A549 (cell line): Measurements from ENCODE around the gene KMT5C. TPM values are rescaled to one million over a fixed set of nuclear protein-coding genes. Genes with fewer than 3 reads are reported as not detected.
A peak's percentile ranks its signal among the peaks of the same experiment; 100 is the strongest.

ENCODE experiments used
- ATAC-seq, 2 experiments: fragments of 200-7000 bp in 1 of 2; fragments of >200 bp in 1 of 2; cut with Nextera tagmentation in 1 of 2; cut with Tn5 transposase in 1 of 2; 3 replicates each; pipeline versions ENCODE4 v1.8.0 to v1.9.1; 2018 to 2020; ENCODE audit warnings: mild to moderate bottlenecking in 1 of 2, moderate library complexity in 1 of 2
- CTCF ChIA-PET: fragments of 300-600 bp; sonication (Branson Sonifier 250); formaldehyde crosslinking; extraction: SDS; loops from one replicate; lab custom pipeline; 2021; ENCODE audit warnings: antibody characterized with exemption, inconsistent platforms; lab: Yijun Ruan, JAX
- POLR2A ChIA-PET: fragments of 350-600 bp; formaldehyde crosslinking; extraction: SDS; loops from one replicate; lab custom pipeline; 2021; ENCODE audit warnings: antibody characterized with exemption, inconsistent platforms; lab: Yijun Ruan, JAX
- DNase-seq, 2 experiments: peaks; one replicate each; pipeline versions ENCODE4 v3.0.0 to v3.0.0-alpha.2; 2011 to 2016; ENCODE audit warnings: low read depth in 1 of 2, low spot score in 1 of 2
- FAIRE-seq: peaks from 2 replicates; lab custom pipeline; 2011; peaks lifted over from hg19 to GRCh38; lab: Jason Lieb, UNC
- H3K27ac ChIP-seq, 2 experiments: fragments of >200 bp; sonication (Bioruptor Twin); formaldehyde crosslinking; 3 replicates each; pipeline ENCODE4 v1.5.1; 2016 to 2017
- H3K4me1 ChIP-seq: fragments of >200 bp; sonication (Bioruptor Twin); formaldehyde crosslinking; 3 replicates; pipeline ENCODE4 v1.6.1; 2016
- H3K4me2 ChIP-seq: fragments of >200 bp; sonication (Bioruptor Twin); formaldehyde crosslinking; 3 replicates; pipeline ENCODE4 v1.6.1; 2016
- H3K4me3 ChIP-seq: fragments of >200 bp; sonication (Bioruptor Twin); formaldehyde crosslinking; 3 replicates; pipeline ENCODE4 v1.5.1; 2016
- H3K9me3 ChIP-seq: fragments of >200 bp; sonication (Bioruptor Twin); formaldehyde crosslinking; 3 replicates; pipeline ENCODE4 v1.6.1; 2016
- BHLHE40 ChIP-seq: IDR thresholded peaks from 2 replicates; pipeline ENCODE4 v1.6.1; 2012; ENCODE audit warnings: low read depth, low read length, inconsistent platforms
- CBX2 ChIP-seq: fragments of 200-600 bp; sonication (generic); IDR thresholded peaks from 2 replicates; pipeline ENCODE4 v1.6.1; 2016; ENCODE audit warnings: low read depth, mild to moderate bottlenecking, borderline replicate concordance
- CBX8 ChIP-seq: fragments of 200-600 bp; sonication (generic); IDR thresholded peaks from 2 replicates; pipeline ENCODE4 v1.6.1; 2016
- ELK1 ChIP-seq: fragments of 150-350 bp; IDR thresholded peaks from 2 replicates; pipeline ENCODE4 v1.6.1; 2014; ENCODE audit warnings: low read depth, mild to moderate bottlenecking, low read length
- FOXS1 ChIP-seq: fragments of 250-450 bp; sonication (Bioruptor Pico); IDR thresholded peaks from 2 replicates; pipeline ENCODE4 v1.5.0; 2020; ENCODE audit warnings: mild to moderate bottlenecking, moderate library complexity
- HES2 ChIP-seq: fragments of >200 bp; sonication (Bioruptor Twin); formaldehyde crosslinking; IDR thresholded peaks from 2 replicates; pipeline ENCODE4 v1.6.1; 2016
- HMGXB4 ChIP-seq: fragments of 250-450 bp; sonication (Bioruptor Pico); IDR thresholded peaks from 2 replicates; pipeline ENCODE4 v1.5.0; 2021; ENCODE audit warnings: mild to moderate bottlenecking, moderate library complexity, borderline replicate concordance
- HOXB5 ChIP-seq: fragments of 250-450 bp; sonication (Bioruptor Pico); IDR thresholded peaks from 2 replicates; pipeline ENCODE4 v1.5.0; 2020; ENCODE audit warnings: mild to moderate bottlenecking, moderate library complexity
- KDM5A ChIP-seq: fragments of 200-600 bp; sonication (generic); IDR thresholded peaks from 2 replicates; pipeline ENCODE4 v1.6.1; 2016; ENCODE audit warnings: antibody characterized with exemption, mild to moderate bottlenecking
- NFE2L2 ChIP-seq: fragments of 150-350 bp; conservative IDR thresholded peaks from 2 replicates; pipeline ENCODE4 v1.6.1; 2014; ENCODE audit warnings: low read length
- POLR2A ChIP-seq: IDR thresholded peaks from 2 replicates; pipeline ENCODE4 v1.6.1; 2012; ENCODE audit warnings: mild to moderate bottlenecking, low read length
- POLR2AphosphoS2 ChIP-seq: conservative IDR thresholded peaks from 2 replicates; pipeline ENCODE4 v1.6.1; 2012; ENCODE audit warnings: low read length, improper control_type of control experiment, inconsistent platforms
- RCOR1 ChIP-seq: fragments of 150-350 bp; IDR thresholded peaks from 2 replicates; pipeline ENCODE4 v1.6.1; 2014; ENCODE audit warnings: antibody characterized with exemption, low read length, low read depth
- RFX5 ChIP-seq: fragments of 450-650 bp; IDR thresholded peaks from 2 replicates; pipeline ENCODE4 v1.7.1; 2014; ENCODE audit warnings: antibody characterized with exemption, mild to moderate bottlenecking, moderate library complexity
- RNF2 ChIP-seq: fragments of 200-600 bp; sonication (generic); IDR thresholded peaks from 2 replicates; pipeline ENCODE4 v1.6.1; 2016; ENCODE audit warnings: low read depth, mild to moderate bottlenecking, antibody characterized with exemption, moderate library complexity, borderline replicate concordance
- SMC3 ChIP-seq: fragments of >200 bp; sonication (Bioruptor Twin); formaldehyde crosslinking; IDR thresholded peaks from 3 replicates; pipeline ENCODE4 v1.6.1; 2018; ENCODE audit warnings: inconsistent platforms
- ZC3H11A ChIP-seq: fragments of 450-650 bp; IDR thresholded peaks from 2 replicates; pipeline ENCODE4 v1.6.1; 2014; ENCODE audit warnings: antibody characterized with exemption, mild to moderate bottlenecking
- ZNF302 ChIP-seq: fragments of 250-450 bp; sonication (Bioruptor Pico); IDR thresholded peaks from 2 replicates; pipeline ENCODE4 v1.9.0; 2021; ENCODE audit warnings: inconsistent platforms, mild to moderate bottlenecking, moderate library complexity
- WGBS: methylation state at CpG from one replicate; pipeline ENCODE4 v1.1.6; 2017; ENCODE audit errors: missing lambda C conversion rate; 5-methylcytosine and 5-hydroxymethylcytosine counted together
- polyA plus RNA-seq, 4 experiments: library from polyadenylated mRNA; depleted of rRNA in 3 of 4; stranded (reverse); fragments of >200 nt; fragmentation: RNase III in 1 of 4; extraction: RNeasy Plus Mini Kit Qiagen cat#74134 plus additional on column Dnase treatment in 1 of 4; gene quantifications; 2 replicates in 3 of 4; 3 replicates in 1 of 4; pipeline ENCODE4 v1.2.3, GENCODE V29; 2011 to 2017

The KMT5C gene
- polyA plus RNA-seq, 2 of the 4 experiments (the other 2 are of a cell fraction): 9.5 to 15.2 TPM

GRCh38 chr19:55304980-55305379 lies 34.7 kb upstream of the KMT5C start:
- no peaks in the 10 kb centered on the region for H3K9me3 ChIP-seq

GRCh38 chr19:55305491-55305890 lies 34.2 kb upstream of the KMT5C start:
- POLR2A ChIA-PET: interaction anchor here (1.0 to 1.5 kb wide), 2 partner anchors 34 kb away, joined by 3 to 6 read pairs; partner anchors contain the start of gene KMT5C
- peaks cover 6% of the 10 kb centered on the region; the same call in 2 of the 3 replicates for H3K4me1 ChIP-seq
- no peak overlapping the region for H3K27ac ChIP-seq
- FAIRE-seq (no peak), DNase-seq (peak; percentile 62 to 66), ATAC-seq (peak; percentile 35 to 75; a peak in 3 of 6 replicates)
- no peaks in the 10 kb centered on the region for H3K9me3 ChIP-seq
- TF ChIP-seq NFE2L2 (no peak), FOXS1 (CRISPR knock-in tag) (peak; percentile 38; the same call in 1 of the 2 replicates), HOXB5 (CRISPR knock-in tag) (no peak), HMGXB4 (no peak), RCOR1 (no peak), RFX5 (no peak), KDM5A (no peak)
- CTCF ChIA-PET: interaction anchor here (0.9 to 10.1 kb wide), 7 partner anchors 12 to 198 kb away, joined by 4 to 306 read pairs (median 10); partner anchors contain the start of genes KMT5C, TMEM150B and TMEM238
- H3K4me2 ChIP-seq: no peak overlapping the region
- no peak overlapping the region for H3K4me3 ChIP-seq
- 67% methylated on average over 9 of the region's 9 CpGs for WGBS

More at GRCh38 chr19:55304980-55305379, 34.7 kb upstream of the KMT5C start:
- POLR2A ChIA-PET: interaction anchor here (1.0 kb wide), 1 partner anchor 34 kb away, joined by 3 read pairs; no protein-coding TSS in a partner anchor
- H3K4me2 ChIP-seq: no peak overlapping the region
- DNase-seq (no peak), FAIRE-seq (no peak), ATAC-seq (peak in 1 of 2 experiments; percentile 1; a peak in 1 of 6 replicates)
- H3K27ac ChIP-seq: no peak overlapping the region
- no peak overlapping the region for H3K4me3 ChIP-seq
- peaks cover 6% of the 10 kb centered on the region; the same call in 2 of the 3 replicates for H3K4me1 ChIP-seq
- CTCF ChIA-PET: interaction anchor here (0.8 to 10.1 kb wide), 6 partner anchors 13 to 178 kb away, joined by 3 to 306 read pairs (median 10); partner anchors contain the start of genes KMT5C, TMEM150B and TMEM238
- WGBS: 79% methylated on average over 14 of the region's 14 CpGs
- no peak for TF ChIP-seq ELK1
- no peak for TF ChIP-seq HES2
- TF ChIP-seq ZC3H11A: no peak
- TF ChIP-seq CBX8: no peak
- TF ChIP-seq BHLHE40: no peak
- no peak for TF ChIP-seq CBX2
- TF ChIP-seq, all 56 proteins: peak for 0

DNA sequence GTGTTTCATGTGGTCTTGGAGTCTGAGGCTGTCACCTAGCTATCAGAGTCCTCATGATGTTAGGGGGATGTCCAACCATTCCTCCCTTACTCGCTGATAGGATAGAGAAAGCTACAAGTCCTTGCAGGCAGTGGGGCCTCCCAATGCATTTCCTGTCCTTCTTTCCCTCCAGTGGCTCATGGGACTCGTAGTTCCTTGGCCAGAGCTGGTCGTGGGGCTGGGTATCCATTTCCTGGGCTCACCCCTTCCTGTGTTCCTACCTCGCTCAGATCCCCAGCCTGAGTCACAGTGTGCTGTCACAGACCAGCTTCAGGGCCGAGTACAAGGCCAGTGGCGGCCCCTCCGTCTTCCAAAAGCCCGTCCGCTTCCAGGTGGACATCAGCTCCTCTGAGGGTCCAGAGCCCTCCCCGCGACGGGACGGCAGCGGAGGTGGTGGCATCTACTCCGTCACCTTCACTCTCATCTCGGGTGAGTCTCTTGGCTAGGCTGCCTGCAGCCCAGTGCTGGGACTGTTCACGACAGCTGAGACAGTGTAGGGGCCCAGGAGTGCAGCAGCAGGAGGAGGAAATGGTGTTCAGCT lies 33.6 kb upstream of the KMT5C start:
- Histone ChIP-seq H3K4me3 (no peak overlapping the region), H3K27ac (no peak overlapping the region), H3K4me1 (peaks cover 6% of the 10 kb centered on the region; the same call in 2 of the 3 replicates), H3K9me3 (no peaks in the 10 kb centered on the region), H3K4me2 (no peak overlapping the region)
- DNase-seq (peak in 1 of 2 experiments; percentile 57), FAIRE-seq (no peak), ATAC-seq (peak in 1 of 2 experiments; percentile 4; a peak in 2 of 6 replicates)
- WGBS: 89% methylated on average over 17 of the region's 17 CpGs
- ChIA-PET POLR2A (interaction anchor here (1.5 kb wide), 1 partner anchor 33 kb away, joined by 6 read pairs; the partner anchor contains the start of gene KMT5C), CTCF (interaction anchor here (0.8 to 10.1 kb wide), 10 partner anchors 12 to 198 kb away, joined by 3 to 306 read pairs (median 4); partner anchors contain the start of genes KMT5C, TMEM150B and TMEM238)
- TF ChIP-seq SMC3 (no peak), POLR2AphosphoS2 (no peak), CBX2 (no peak), RNF2 (no peak), ZNF302 (CRISPR knock-in tag) (no peak), POLR2A (no peak)
